Parathyroid adenoma (tissue), 2 donors: ENCODE data around the gene PLIN4.

Experiments
- H2AFZ ChIP-seq: fragments of 300-600 bp; sonication (generic); one replicate; pipeline ENCODE4 v1.7.0; 2017; ENCODE audit warnings: antibody characterized with exemption, mild to moderate bottlenecking
- H3K27ac ChIP-seq: fragments of 300-600 bp; sonication (generic); one replicate; pipeline ENCODE4 v1.7.0; 2017
- H3K27me3 ChIP-seq: fragments of 300-600 bp; sonication (generic); one replicate; pipeline ENCODE4 v1.7.0; 2017; ENCODE audit warnings: low read length; ENCODE audit not compliant: control insufficient read depth, insufficient read depth
- H3K36me3 ChIP-seq: fragments of 300-600 bp; sonication (generic); one replicate; pipeline ENCODE4 v1.7.0; 2017; ENCODE audit warnings: low read length; ENCODE audit not compliant: control insufficient read depth, insufficient read depth
- H3K4me1 ChIP-seq: fragments of 300-600 bp; sonication (generic); one replicate; pipeline ENCODE4 v1.7.0; 2017; ENCODE audit warnings: control low read depth
- H3K4me2 ChIP-seq: fragments of 300-600 bp; sonication (generic); one replicate; pipeline ENCODE4 v1.7.0; 2017; ENCODE audit warnings: low read length
- H3K4me3 ChIP-seq: fragments of 300-600 bp; sonication (generic); one replicate; pipeline ENCODE4 v1.7.0; 2017; ENCODE audit warnings: low read depth, low read length
- H3K79me2 ChIP-seq: fragments of 300-600 bp; sonication (generic); one replicate; pipeline ENCODE4 v1.7.0; 2017; ENCODE audit warnings: control low read depth
- H3K9ac ChIP-seq: fragments of 300-600 bp; sonication (generic); one replicate; pipeline ENCODE4 v1.7.0; 2017; ENCODE audit warnings: mild to moderate bottlenecking
- H3K9me3 ChIP-seq: fragments of 300-600 bp; sonication (generic); one replicate; pipeline ENCODE4 v1.7.0; 2017; ENCODE audit warnings: low read length; ENCODE audit not compliant: control insufficient read depth
- CTCF ChIP-seq: fragments of 300-600 bp; sonication (generic); IDR thresholded peaks from one replicate; pipeline ENCODE4 v1.7.0; 2017; ENCODE audit warnings: antibody characterized with exemption, mild to moderate bottlenecking
- donor health status: primary hyperparathyroidism.

Gene PLIN4

GRCh38 chr19:4539693-4540581 is 21.7 kb upstream of the PLIN4 start, which contains the start of gene LRG1:
Gene LRG1 (minus strand): TSS chr19:4540036. CDS start chr19:4540013, 23 bp downstream.
- no peak within 1 kb of the TSS for H3K4me2 ChIP-seq
- no peak within 1 kb of the TSS for H3K4me3 ChIP-seq
- no peak for TF ChIP-seq CTCF
- H3K79me2 ChIP-seq: no peaks in the 10 kb centered on the region
- no peaks in the 10 kb centered on the region for H3K27me3 ChIP-seq
- no peak within 1 kb of the TSS for H3K9ac ChIP-seq
- H3K27ac ChIP-seq: peak within 1 kb of the TSS; percentile 1
- H2AFZ ChIP-seq: no peak within 1 kb of the TSS
- H3K36me3 ChIP-seq: no peaks in the 10 kb centered on the region
- no peaks in the 10 kb centered on the region for H3K4me1 ChIP-seq
- H3K9me3 ChIP-seq: no peaks in the 10 kb centered on the region

GRCh38 chr19:4539169-4539692 is 20.9 kb upstream of the PLIN4 start:
- Histone ChIP-seq H3K9me3 (no peaks in the 10 kb centered on the region), H3K9ac (no peak overlapping the region), H3K36me3 (no peaks in the 10 kb centered on the region), H2AFZ (no peak overlapping the region), H3K27ac (peak overlapping the region; percentile 1), H3K79me2 (no peaks in the 10 kb centered on the region), H3K4me1 (no peaks in the 10 kb centered on the region), H3K27me3 (no peaks in the 10 kb centered on the region), H3K4me2 (no peak overlapping the region), H3K4me3 (no peak overlapping the region)
- TF ChIP-seq CTCF: no peak

- no peaks in the 10 kb centered on the region for H3K4me1 ChIP-seq
- H3K9me3 ChIP-seq: no peaks in the 10 kb centered on the region
- no peak overlapping the region for H3K4me2 ChIP-seq
- no peaks in the 10 kb centered on the region for H3K79me2 ChIP-seq
- H2AFZ ChIP-seq: no peak overlapping the region
- H3K27ac ChIP-seq: no peak overlapping the region
- H3K36me3 ChIP-seq: no peaks in the 10 kb centered on the region
- no peak overlapping the region for H3K4me3 ChIP-seq
- no peaks in the 10 kb centered on the region for H3K27me3 ChIP-seq
- H3K9ac ChIP-seq: no peak overlapping the region
- no peak for TF ChIP-seq CTCF
Observed at GRCh38 chr19:4538601-4538954, 20.3 kb upstream of the PLIN4 start.

- Histone ChIP-seq H3K4me1 (no peaks in the 10 kb centered on the region), H3K79me2 (no peaks in the 10 kb centered on the region), H3K9me3 (no peaks in the 10 kb centered on the region), H3K4me3 (no peak overlapping the region), H2AFZ (no peak overlapping the region), H3K4me2 (no peak overlapping the region), H3K9ac (no peak overlapping the region), H3K27ac (no peak overlapping the region), H3K36me3 (no peaks in the 10 kb centered on the region), H3K27me3 (no peaks in the 10 kb centered on the region)
- TF ChIP-seq CTCF: no peak
Observed at GRCh38 chr19:4537953-4538600, 19.8 kb upstream of the PLIN4 start.
